C4-2B (cell line): ENCODE data around the gene ERICH6B.

Experiments used
- CTCF ChIP-seq: fragments of 450-650 bp; conservative IDR thresholded peaks from 2 replicates; pipeline ENCODE4 v1.5.1; 2017; ENCODE audit warnings: mild to moderate bottlenecking
- ZFX ChIP-seq: fragments of 450-650 bp; IDR thresholded peaks from 2 replicates; pipeline ENCODE4 v1.6.1; 2017

GRCh38 chr13:45630791-45631190 is 15.3 kb upstream of the ERICH6B start:
- TF ChIP-seq CTCF (no peak), ZFX (no peak)
